ENCODE measurements around the gene CELF2. TPM values are rescaled to one million over a fixed set of nuclear protein-coding genes. Genes with fewer than 3 reads are reported as not detected.

CELF2 gene
- total RNA-seq (2022) (not detected in 2 replicates), Bru-seq, nascent RNA (percentile 3 among the genes with signal in this experiment), BruChase-seq, experiment 1, labeled RNA remaining after a 6-hour chase (percentile 0 among the genes with signal in this experiment), BruChase-seq, experiment 2, labeled RNA remaining after a 2-hour chase (percentile 1 among the genes with signal in this experiment)
- long read RNA-seq: 0 reads

DNA sequence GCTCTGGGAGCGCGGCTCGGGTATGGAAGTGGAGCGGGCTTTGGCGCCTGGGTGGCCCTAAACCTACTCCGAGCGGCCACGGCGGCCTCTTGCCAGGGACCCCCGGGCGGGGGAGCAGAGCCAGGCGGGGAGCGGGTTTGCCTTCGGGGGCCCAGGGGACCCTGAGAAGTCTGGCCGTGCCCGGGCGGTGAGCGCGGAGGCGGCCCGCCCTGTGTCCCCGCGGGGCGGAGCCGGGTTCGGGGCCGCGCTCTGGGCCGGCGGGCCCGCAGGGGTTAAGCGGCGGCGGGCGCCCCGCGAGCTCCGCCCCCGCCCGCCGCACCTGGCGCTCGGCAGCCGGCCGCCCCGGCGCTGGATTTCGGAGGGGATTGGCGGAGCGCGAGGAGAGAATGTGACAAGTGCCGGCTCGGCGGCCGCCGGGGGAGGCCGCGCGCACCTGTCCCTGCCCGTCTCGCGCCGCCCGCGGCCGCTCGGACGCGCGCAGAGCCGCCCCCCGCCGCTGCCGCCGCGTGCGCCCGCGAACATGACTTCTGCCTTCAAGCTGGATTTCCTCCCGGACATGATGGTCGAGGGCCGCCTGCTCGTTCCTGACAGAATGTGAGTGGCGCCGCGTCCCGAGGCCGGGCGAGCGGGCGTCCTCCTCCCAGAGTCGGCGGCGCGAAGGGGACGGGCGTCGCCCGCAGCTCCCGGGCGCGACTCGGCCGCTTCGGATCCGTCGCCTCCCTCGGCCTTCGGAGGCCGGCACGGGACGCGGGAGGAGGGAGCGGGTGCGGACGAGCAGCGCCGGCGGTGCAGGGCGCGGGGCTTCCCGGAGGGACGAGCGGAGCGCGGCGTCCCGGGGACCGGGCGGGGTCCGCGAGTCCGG, at the start of gene CELF2:
Gene CELF2 (plus strand): TSS at position 303 of the 862 bp plus-strand sequence. CDS start 218 bp downstream, at position 521.
- H3K9me3 Mint-ChIP-seq (ENCODE audit: low read depth, unreplicated experiment): peaks cover 6% of the 10 kb centered on the region
- DNase-seq: no peak
- H3K36me3 Mint-ChIP-seq (ENCODE audit: insufficient read depth, unreplicated experiment): no peaks in the 10 kb centered on the region
- H3K4me3 Mint-ChIP-seq (ENCODE audit: low read depth, unreplicated experiment): no peak within 1 kb of the TSS
- H3K27ac Mint-ChIP-seq (ENCODE audit: unreplicated experiment): no peak within 1 kb of the TSS
- intact Hi-C loops (cut with micrococcal nuclease; ENCODE audit: unreplicated experiment): no loop called here
- CTCF ChIA-PET: no interaction called here
- peaks cover 9% of the 10 kb centered on the region for H3K27me3 Mint-ChIP-seq (ENCODE audit: unreplicated experiment)
- BruUV-seq (replicated peaks): no TSS peak
- TF ChIP-seq, protein P1, sequence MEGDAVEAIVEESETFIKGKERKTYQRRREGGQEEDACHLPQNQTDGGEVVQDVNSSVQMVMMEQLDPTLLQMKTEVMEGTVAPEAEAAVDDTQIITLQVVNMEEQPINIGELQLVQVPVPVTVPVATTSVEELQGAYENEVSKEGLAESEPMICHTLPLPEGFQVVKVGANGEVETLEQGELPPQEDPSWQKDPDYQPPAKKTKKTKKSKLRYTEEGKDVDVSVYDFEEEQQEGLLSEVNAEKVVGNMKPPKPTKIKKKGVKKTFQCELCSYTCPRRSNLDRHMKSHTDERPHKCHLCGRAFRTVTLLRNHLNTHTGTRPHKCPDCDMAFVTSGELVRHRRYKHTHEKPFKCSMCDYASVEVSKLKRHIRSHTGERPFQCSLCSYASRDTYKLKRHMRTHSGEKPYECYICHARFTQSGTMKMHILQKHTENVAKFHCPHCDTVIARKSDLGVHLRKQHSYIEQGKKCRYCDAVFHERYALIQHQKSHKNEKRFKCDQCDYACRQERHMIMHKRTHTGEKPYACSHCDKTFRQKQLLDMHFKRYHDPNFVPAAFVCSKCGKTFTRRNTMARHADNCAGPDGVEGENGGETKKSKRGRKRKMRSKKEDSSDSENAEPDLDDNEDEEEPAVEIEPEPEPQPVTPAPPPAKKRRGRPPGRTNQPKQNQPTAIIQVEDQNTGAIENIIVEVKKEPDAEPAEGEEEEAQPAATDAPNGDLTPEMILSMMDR (IDR thresholded peaks at IDR 0.05; ENCODE audit: unreplicated experiment): no peak
- no peaks in the 10 kb centered on the region for H3K4me1 Mint-ChIP-seq (ENCODE audit: low read depth, unreplicated experiment)

DNA sequence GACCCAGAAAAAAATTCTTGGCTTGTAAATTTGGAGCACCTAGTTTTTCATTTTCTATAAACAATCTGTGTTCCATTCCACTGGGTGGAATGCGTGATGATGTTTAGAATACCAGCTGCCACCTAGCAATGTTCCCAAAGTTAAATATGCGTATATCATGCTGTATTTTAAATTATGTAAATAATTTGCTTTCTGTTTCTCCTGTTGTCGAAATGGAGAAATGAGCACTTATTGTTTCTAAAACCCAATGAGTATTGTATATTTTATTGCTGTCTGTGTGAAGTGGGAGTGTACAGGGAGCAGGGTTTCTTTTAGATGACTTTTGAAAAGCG, 49.4 kb upstream of the CELF2 start:
- Mint-ChIP-seq H3K4me3 (ENCODE audit: low read depth, unreplicated experiment) (no peak overlapping the region), H3K9me3 (ENCODE audit: low read depth, unreplicated experiment) (peaks cover 13% of the 10 kb centered on the region), H3K27ac (ENCODE audit: unreplicated experiment) (no peak overlapping the region), H3K4me1 (ENCODE audit: low read depth, unreplicated experiment) (no peaks in the 10 kb centered on the region), H3K36me3 (ENCODE audit: insufficient read depth, unreplicated experiment) (no peaks in the 10 kb centered on the region), H3K27me3 (ENCODE audit: unreplicated experiment) (no peaks in the 10 kb centered on the region)
- no TSS peak for BruUV-seq (replicated peaks)
- CTCF ChIA-PET: no interaction called here
- TF ChIP-seq, protein P1 (IDR thresholded peaks at IDR 0.05; ENCODE audit: unreplicated experiment): no peak
- DNase-seq: no peak
- intact Hi-C loops (cut with micrococcal nuclease; ENCODE audit: unreplicated experiment): no loop called here

DNA sequence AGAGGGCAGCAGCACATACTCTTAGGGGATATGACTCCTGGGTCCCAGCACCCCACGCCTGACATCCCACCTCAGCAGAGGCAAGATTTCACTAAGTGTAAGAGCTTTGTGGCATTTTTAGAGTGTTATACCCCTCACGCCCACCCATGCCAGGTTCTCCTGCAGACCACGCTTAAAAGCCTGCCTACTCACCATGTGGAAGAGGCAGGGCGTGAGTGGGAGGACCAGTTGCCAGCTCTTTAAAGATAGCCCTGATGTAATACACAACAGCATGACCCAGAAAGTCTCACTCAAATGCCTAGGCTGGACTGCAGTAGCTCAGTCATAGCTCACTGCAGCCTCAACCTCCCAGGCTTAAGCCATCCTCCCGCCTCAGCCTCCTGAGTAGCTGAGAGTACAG, 44.4 kb upstream of the CELF2 start:
- CTCF ChIA-PET: no interaction called here
- BruUV-seq (replicated peaks): no TSS peak
- TF ChIP-seq, protein P1 (IDR thresholded peaks at IDR 0.05; ENCODE audit: unreplicated experiment): no peak
- intact Hi-C loops (cut with micrococcal nuclease; ENCODE audit: unreplicated experiment): no loop called here
- no peak overlapping the region for H3K27ac Mint-ChIP-seq (ENCODE audit: unreplicated experiment)
- H3K36me3 Mint-ChIP-seq (ENCODE audit: insufficient read depth, unreplicated experiment): no peaks in the 10 kb centered on the region
- H3K4me1 Mint-ChIP-seq (ENCODE audit: low read depth, unreplicated experiment): no peaks in the 10 kb centered on the region
- H3K9me3 Mint-ChIP-seq (ENCODE audit: low read depth, unreplicated experiment): peaks cover 10% of the 10 kb centered on the region
- no peak overlapping the region for H3K4me3 Mint-ChIP-seq (ENCODE audit: low read depth, unreplicated experiment)
- peaks cover 12% of the 10 kb centered on the region for H3K27me3 Mint-ChIP-seq (ENCODE audit: unreplicated experiment)
- no peak for DNase-seq

DNA sequence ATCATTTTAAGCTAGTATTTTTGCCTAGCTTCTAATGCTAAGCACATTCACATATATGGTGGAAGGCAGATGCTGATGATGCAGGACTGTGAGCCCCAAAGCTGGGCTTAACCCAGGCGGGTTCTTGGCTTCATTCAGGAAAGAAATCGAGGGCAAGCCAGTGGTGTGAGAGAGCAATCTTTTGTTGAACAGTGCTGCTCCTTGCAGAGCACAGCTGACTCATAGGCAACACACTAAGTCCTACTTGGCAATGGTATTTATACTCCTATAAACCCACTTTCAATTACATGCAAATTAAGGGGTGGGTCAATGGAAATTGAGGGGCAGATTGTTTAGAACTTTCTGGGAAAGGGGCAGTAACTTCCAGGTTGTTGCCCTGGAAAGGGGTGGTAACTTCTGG, 42.0 kb upstream of the CELF2 start:
- Mint-ChIP-seq H3K9me3 (ENCODE audit: low read depth, unreplicated experiment) (peaks cover 10% of the 10 kb centered on the region), H3K4me3 (ENCODE audit: low read depth, unreplicated experiment) (no peak overlapping the region)

More for the DNA sequence above, 42.0 kb upstream of the CELF2 start:
- H3K27ac Mint-ChIP-seq (ENCODE audit: unreplicated experiment): no peak overlapping the region
- CTCF ChIA-PET: no interaction called here
- intact Hi-C loops (cut with micrococcal nuclease; ENCODE audit: unreplicated experiment): no loop called here
- no TSS peak for BruUV-seq (replicated peaks)
- no peaks in the 10 kb centered on the region for H3K4me1 Mint-ChIP-seq (ENCODE audit: low read depth, unreplicated experiment)
- H3K36me3 Mint-ChIP-seq (ENCODE audit: insufficient read depth, unreplicated experiment): no peaks in the 10 kb centered on the region
- peaks cover 12% of the 10 kb centered on the region for H3K27me3 Mint-ChIP-seq (ENCODE audit: unreplicated experiment)
- TF ChIP-seq, protein P1 (IDR thresholded peaks at IDR 0.05; ENCODE audit: unreplicated experiment): no peak
- DNase-seq: no peak
